ENCODE data around the gene RFPL3.

DNA sequence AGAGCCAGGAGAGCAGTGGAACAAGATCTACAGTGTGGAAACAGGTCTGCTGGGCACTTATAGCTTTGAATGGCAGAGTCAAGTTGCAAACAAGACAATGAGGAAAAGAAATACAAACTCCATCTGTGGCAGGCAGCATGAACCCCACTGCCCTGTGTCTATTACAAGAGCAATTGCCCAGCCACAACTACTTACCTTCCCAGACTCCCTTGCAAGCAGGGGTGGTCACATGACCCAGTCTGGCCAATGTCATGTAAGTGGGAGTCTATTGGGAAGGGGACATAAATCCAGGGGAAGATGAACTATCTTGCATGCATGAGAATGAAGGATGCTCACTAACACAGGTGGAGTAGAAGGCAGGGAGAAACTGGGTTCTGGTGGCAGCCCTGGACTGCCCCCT is 44.1 kb upstream of the RFPL3 start:
- TF ChIP-seq, protein P1, sequence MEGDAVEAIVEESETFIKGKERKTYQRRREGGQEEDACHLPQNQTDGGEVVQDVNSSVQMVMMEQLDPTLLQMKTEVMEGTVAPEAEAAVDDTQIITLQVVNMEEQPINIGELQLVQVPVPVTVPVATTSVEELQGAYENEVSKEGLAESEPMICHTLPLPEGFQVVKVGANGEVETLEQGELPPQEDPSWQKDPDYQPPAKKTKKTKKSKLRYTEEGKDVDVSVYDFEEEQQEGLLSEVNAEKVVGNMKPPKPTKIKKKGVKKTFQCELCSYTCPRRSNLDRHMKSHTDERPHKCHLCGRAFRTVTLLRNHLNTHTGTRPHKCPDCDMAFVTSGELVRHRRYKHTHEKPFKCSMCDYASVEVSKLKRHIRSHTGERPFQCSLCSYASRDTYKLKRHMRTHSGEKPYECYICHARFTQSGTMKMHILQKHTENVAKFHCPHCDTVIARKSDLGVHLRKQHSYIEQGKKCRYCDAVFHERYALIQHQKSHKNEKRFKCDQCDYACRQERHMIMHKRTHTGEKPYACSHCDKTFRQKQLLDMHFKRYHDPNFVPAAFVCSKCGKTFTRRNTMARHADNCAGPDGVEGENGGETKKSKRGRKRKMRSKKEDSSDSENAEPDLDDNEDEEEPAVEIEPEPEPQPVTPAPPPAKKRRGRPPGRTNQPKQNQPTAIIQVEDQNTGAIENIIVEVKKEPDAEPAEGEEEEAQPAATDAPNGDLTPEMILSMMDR (IDR thresholded peaks at IDR 0.05) = no peak
- TF ChIP-seq POLR2A (IDR thresholded peaks at IDR 0.05) (no peak), POLR2AphosphoS5 (IDR thresholded peaks at IDR 0.05; ENCODE audit: insufficient read depth in 1 of 2, low read depth in 1 of 2) (no peak)
